ENCODE results near the gene MYBPC2.

DNA sequence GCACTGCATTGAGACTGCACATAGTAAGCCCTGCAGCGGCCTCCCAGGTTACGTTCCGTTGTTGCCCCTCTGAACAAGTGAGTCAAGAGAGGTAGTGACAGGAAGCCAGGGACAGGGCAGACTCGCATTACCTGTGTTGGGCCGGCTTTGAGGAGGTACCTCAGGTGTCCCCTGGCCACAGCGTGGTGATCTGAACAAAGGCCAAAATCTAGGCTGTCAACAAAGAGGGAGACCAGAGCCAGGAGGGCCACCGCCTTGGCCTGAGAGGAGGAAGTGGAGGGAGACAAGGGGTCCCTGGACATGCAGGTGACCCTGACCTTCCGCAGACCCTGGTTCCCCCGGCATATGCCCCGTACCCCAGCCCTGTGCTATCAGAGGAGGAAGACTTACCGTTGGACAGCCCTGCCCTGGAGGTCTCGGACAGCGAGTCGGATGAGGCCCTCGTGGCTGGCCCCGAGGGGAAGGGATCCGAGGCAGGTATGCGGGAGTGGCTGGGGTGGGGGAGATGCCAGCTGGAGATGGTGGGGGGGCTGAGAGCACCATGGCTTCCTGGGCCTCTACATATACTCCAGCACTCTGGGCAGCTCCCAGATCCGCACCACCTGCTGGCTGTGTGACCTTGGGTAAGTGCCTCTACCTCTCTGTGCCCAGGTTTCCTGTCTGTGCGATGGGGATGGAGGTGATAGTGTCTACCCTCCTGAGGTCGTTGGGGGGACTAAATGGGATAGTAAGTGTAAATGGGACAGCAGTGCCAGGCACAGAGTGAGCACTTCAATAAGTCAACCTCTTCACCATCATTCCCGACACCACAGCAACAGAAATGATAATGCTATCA is 9.2 kb upstream of the MYBPC2 start:
- no peak for TF ChIP-seq ZNF274 (IDR thresholded peaks at IDR 0.05; ENCODE audit: low read depth, low read length)
- no peak for TF ChIP-seq YY1 (IDR thresholded peaks at IDR 0.05; ENCODE audit: insufficient read depth, insufficient read length)

All from NT2/D1 (cell line).